GM13977 (cell line): ENCODE results near the gene GRIK4.

ENCODE experiments used
- DNase-seq: peaks from one replicate; pipeline ENCODE4 v3.0.0; 2012; ENCODE audit warnings: low spot score
- CTCF ChIP-seq: IDR thresholded peaks from 2 replicates; pipeline ENCODE4 v1.5.1; 2012; ENCODE audit warnings: mild to moderate bottlenecking, control low read depth; ENCODE audit not compliant: insufficient read depth; ENCODE audit errors: extremely low read depth, missing control alignments
- in situ Hi-C: fragments of 300-500 bp; cut with MboI; formaldehyde crosslinking; loops from one replicate; pipeline ENCODE4 v1.12.0; 2022; ENCODE audit warnings: low sequenced_read_pairs, low pct_unique_long_range_greater_than_20kb, mixed read lengths, inconsistent platforms; ENCODE audit not compliant: unreplicated experiment

The GRIK4 gene

GRCh38 chr11:120647681-120648080 lies 136.1 kb downstream of the GRIK4 start:
- DNase-seq: no peak
- no peak for TF ChIP-seq CTCF
- in situ Hi-C loops: no loop called here

- DNase-seq: no peak
- in situ Hi-C loops: no loop called here
- TF ChIP-seq CTCF: no peak
Observed at GRCh38 chr11:120648771-120649170, 137.2 kb downstream of the GRIK4 start.

GRCh38 chr11:120649316-120649715 lies 137.8 kb downstream of the GRIK4 start:
- in situ Hi-C loops: no loop called here
- TF ChIP-seq CTCF: no peak
- DNase-seq: no peak

- no peak for DNase-seq
- no peak for TF ChIP-seq CTCF
- in situ Hi-C loops: no loop called here
Observed at GRCh38 chr11:120651396-120651795, 139.8 kb downstream of the GRIK4 start.

- no peak for TF ChIP-seq CTCF
- no peak for DNase-seq
- in situ Hi-C loops: no loop called here
Observed at GRCh38 chr11:120651836-120652235, 140.3 kb downstream of the GRIK4 start.

- no peak for TF ChIP-seq CTCF
- in situ Hi-C loops: no loop called here
- no peak for DNase-seq
Observed at GRCh38 chr11:120652705-120653335, 141.3 kb downstream of the GRIK4 start.
